PC-3 (cell line): ENCODE data around the gene PUS10. TPM values are rescaled to one million over a fixed set of nuclear protein-coding genes. Genes with fewer than 3 reads are reported as not detected.

Experiments used
- ATAC-seq: fragments of 200-7000 bp; cut with Tn5 transposase; 2 replicates; pipeline ENCODE4 v1.9.1; 2020; ENCODE audit warnings: mild to moderate bottlenecking, moderate library complexity
- BruUV-seq: library from RNA; stranded (reverse); fragments of 400-500 nt; replicated peaks from 2 replicates; lab custom pipeline; 2021; lab: Mats Ljungman, UMichigan
- CTCF ChIA-PET: fragments of 300-600 bp; sonication (Branson Sonifier 250); formaldehyde crosslinking; loops from one replicate; lab custom pipeline; 2022; ENCODE audit warnings: antibody characterized with exemption; lab: Charles Lee
- POLR2A ChIA-PET: fragments of 300-600 bp; sonication (Branson Sonifier 250); formaldehyde crosslinking; loops from one replicate; lab custom pipeline; 2022; ENCODE audit warnings: antibody characterized with exemption; ENCODE audit not compliant: unreplicated experiment; lab: Charles Lee
- DNase-seq: peaks from one replicate; pipeline ENCODE4 v3.0.0-alpha.2; 2015
- H2AFZ ChIP-seq: fragments of 300-600 bp; sonication (generic); 2 replicates; pipeline ENCODE4 v1.6.0; 2016; ENCODE audit warnings: antibody characterized with exemption, low read length
- H3F3A ChIP-seq: fragments of 300-600 bp; sonication (generic); one replicate; pipeline ENCODE4 v1.6.0; 2017; ENCODE audit warnings: antibody characterized with exemption, low read length, control low read depth, mild to moderate bottlenecking; ENCODE audit not compliant: unreplicated experiment
- H3K27ac ChIP-seq: fragments of 300-600 bp; sonication (generic); 2 replicates; pipeline ENCODE4 v1.5.1; 2016; ENCODE audit warnings: mild to moderate bottlenecking, low read length
- H3K27me3 ChIP-seq: fragments of 300-600 bp; sonication (generic); 2 replicates; pipeline ENCODE4 v1.6.1; 2016; ENCODE audit warnings: low read length, mixed read lengths
- H3K36me3 ChIP-seq: fragments of 300-600 bp; sonication (generic); 2 replicates; pipeline ENCODE4 v1.6.1; 2016; ENCODE audit warnings: low read depth, mixed run types, low read length, mixed read lengths
- H3K4me1 ChIP-seq: fragments of 300-600 bp; sonication (generic); 2 replicates; pipeline ENCODE4 v1.5.1; 2016; ENCODE audit warnings: low read length; ENCODE audit not compliant: insufficient read depth
- H3K4me2 ChIP-seq: fragments of 300-600 bp; sonication (generic); 2 replicates; pipeline ENCODE4 v1.6.0; 2016; ENCODE audit warnings: low read length
- H3K4me3 ChIP-seq: fragments of 300-600 bp; sonication (generic); 2 replicates; pipeline ENCODE4 v1.5.1; 2016; ENCODE audit warnings: mild to moderate bottlenecking, low read length, mixed read lengths
- H3K79me2 ChIP-seq: fragments of 300-600 bp; sonication (generic); 2 replicates; pipeline ENCODE4 v1.6.1; 2017; ENCODE audit warnings: low read length, mixed read lengths
- H3K9ac ChIP-seq: fragments of 300-600 bp; sonication (generic); 2 replicates; pipeline ENCODE4 v1.6.0; 2016; ENCODE audit warnings: mild to moderate bottlenecking, low read length
- H3K9me2 ChIP-seq: fragments of 300-600 bp; sonication (generic); replicated peaks from 2 replicates; pipeline ENCODE4 v1.6.1; 2016; ENCODE audit warnings: mixed run types, low read length, mixed read lengths
- H3K9me3 ChIP-seq: fragments of 300-600 bp; sonication (generic); 2 replicates; pipeline ENCODE4 v1.6.1; 2016; ENCODE audit warnings: low read length, mixed read lengths
- H4K20me1 ChIP-seq: fragments of 300-600 bp; sonication (generic); 2 replicates; pipeline ENCODE4 v1.6.1; 2016; ENCODE audit warnings: low read length, mixed read lengths
- EZH2 ChIP-seq: fragments of 300-600 bp; sonication (generic); IDR thresholded peaks from one replicate; pipeline ENCODE4 v1.6.1; 2017; ENCODE audit warnings: antibody characterized with exemption, mild to moderate bottlenecking, low read length; ENCODE audit not compliant: unreplicated experiment
- EZH2phosphoT487 ChIP-seq: fragments of 300-600 bp; sonication (generic); IDR thresholded peaks from 2 replicates; pipeline ENCODE4 v1.6.1; 2018; ENCODE audit warnings: mild to moderate bottlenecking, antibody characterized with exemption, low read length, borderline replicate concordance
- intact Hi-C: fragments of 100-400 bp; cut with micrococcal nuclease; formaldehyde crosslinking; loops from 2 replicates; pipeline ENCODE4 v1.9.0; 2023
- total RNA-seq: library from RNA; depleted of rRNA; stranded (reverse); fragments of >200 nt; gene quantifications from 2 replicates; pipeline ENCODE4 v1.2.3, GENCODE V29; 2014
- TF ChIP-seq, protein P1 (sequence below): fragments of 300-600 bp; sonication (generic); conservative IDR thresholded peaks from 2 replicates; pipeline ENCODE4 v1.5.1; 2017; ENCODE audit warnings: antibody characterized with exemption, low read depth, mild to moderate bottlenecking, low read length

Gene PUS10
- total RNA-seq, 1 experiment from 2014 or later = 3.6 TPM

- Histone ChIP-seq H3K36me3 (peaks cover 14% of the 10 kb centered on the region), H2AFZ (peak overlapping the region; percentile 83), H3K4me2 (peak overlapping the region; percentile 89), H3K27ac (peak overlapping the region; percentile 97), H3K9me3 (no peaks in the 10 kb centered on the region), H3K79me2 (peaks cover 85% of the 10 kb centered on the region), H3K27me3 (no peaks in the 10 kb centered on the region), H3K9ac (peak overlapping the region; percentile 95), H3K9me2 (no peaks in the 10 kb centered on the region), H3F3A (peaks cover 3% of the 10 kb centered on the region), H3K4me1 (peaks cover 29% of the 10 kb centered on the region), H4K20me1 (peaks cover 10% of the 10 kb centered on the region; the same call in 1 of the 2 replicates), H3K4me3 (peak overlapping the region; percentile 95)
- ATAC-seq (no peak), DNase-seq (peak; percentile 56)
- ChIA-PET CTCF (no interaction called here), POLR2A (no interaction called here)
- intact Hi-C loops = loop anchor here (5.0 kb wide), 1 partner anchor 136 kb away; the partner anchor contains the start of gene REL
- no TSS peak for BruUV-seq
- TF ChIP-seq, protein P1, sequence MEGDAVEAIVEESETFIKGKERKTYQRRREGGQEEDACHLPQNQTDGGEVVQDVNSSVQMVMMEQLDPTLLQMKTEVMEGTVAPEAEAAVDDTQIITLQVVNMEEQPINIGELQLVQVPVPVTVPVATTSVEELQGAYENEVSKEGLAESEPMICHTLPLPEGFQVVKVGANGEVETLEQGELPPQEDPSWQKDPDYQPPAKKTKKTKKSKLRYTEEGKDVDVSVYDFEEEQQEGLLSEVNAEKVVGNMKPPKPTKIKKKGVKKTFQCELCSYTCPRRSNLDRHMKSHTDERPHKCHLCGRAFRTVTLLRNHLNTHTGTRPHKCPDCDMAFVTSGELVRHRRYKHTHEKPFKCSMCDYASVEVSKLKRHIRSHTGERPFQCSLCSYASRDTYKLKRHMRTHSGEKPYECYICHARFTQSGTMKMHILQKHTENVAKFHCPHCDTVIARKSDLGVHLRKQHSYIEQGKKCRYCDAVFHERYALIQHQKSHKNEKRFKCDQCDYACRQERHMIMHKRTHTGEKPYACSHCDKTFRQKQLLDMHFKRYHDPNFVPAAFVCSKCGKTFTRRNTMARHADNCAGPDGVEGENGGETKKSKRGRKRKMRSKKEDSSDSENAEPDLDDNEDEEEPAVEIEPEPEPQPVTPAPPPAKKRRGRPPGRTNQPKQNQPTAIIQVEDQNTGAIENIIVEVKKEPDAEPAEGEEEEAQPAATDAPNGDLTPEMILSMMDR = no peak
- TF ChIP-seq EZH2phosphoT487 (no peak), EZH2 (no peak)
Measured at GRCh38 chr2:61018318-61018755, 282 bp upstream of the PUS10 start.

DNA sequence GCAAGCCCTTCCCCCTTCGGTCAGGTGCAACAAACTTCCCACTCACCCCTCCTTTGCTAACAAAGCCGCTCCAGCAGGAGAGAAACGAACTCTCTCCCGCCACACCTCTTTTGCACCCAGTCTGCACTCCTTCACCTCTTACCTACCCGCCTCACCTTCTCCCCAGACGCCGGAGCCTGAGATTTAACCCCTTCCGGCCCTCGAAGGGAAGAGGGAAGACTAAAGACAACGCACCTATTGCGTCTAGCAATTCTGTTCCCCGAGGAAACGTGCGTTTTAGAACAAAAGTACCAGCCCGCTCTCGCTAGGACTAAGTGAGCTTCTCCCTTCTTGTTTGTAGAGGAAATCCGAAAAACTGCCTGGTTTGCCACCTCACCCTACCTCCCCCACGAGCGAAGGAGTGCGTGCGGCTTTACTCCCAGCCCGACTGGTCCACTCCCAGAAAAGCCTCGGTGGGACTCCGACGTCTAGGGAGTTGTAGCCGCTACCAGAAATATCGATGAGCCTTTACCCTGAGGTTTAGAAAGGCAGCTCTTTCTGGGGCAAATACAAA is 976 bp downstream of the PUS10 start:
- Histone ChIP-seq H2AFZ (peak overlapping the region; percentile 83), H3K4me1 (peaks cover 37% of the 10 kb centered on the region), H4K20me1 (peaks cover 10% of the 10 kb centered on the region; the same call in 1 of the 2 replicates), H3K9ac (peak overlapping the region; percentile 95), H3K27ac (peak overlapping the region; percentile 97), H3K27me3 (no peaks in the 10 kb centered on the region), H3K4me3 (peak overlapping the region; percentile 95), H3F3A (peaks cover 4% of the 10 kb centered on the region), H3K9me3 (no peaks in the 10 kb centered on the region), H3K4me2 (peak overlapping the region; percentile 89), H3K9me2 (no peaks in the 10 kb centered on the region), H3K36me3 (peaks cover 8% of the 10 kb centered on the region), H3K79me2 (peaks cover 78% of the 10 kb centered on the region)
- ATAC-seq (peak; percentile 58), DNase-seq (peak; percentile 91)
- no TSS peak for BruUV-seq
- POLR2A ChIA-PET = interaction anchor here (0.6 kb wide), 1 partner anchor 252 kb away, joined by 15 read pairs; no protein-coding TSS in a partner anchor
- TF ChIP-seq EZH2phosphoT487 (no peak), EZH2 (no peak)
- TF ChIP-seq, protein P1 = no peak
- intact Hi-C loops = loop anchor here (1.0 to 5.0 kb wide), 2 partner anchors 48 to 135 kb away; partner anchors contain the start of genes REL and SANBR
- CTCF ChIA-PET = no interaction called here
